HepG2 (cell line): Measurements from ENCODE around the gene PGAP3. TPM values are rescaled to one million over a fixed set of nuclear protein-coding genes. Genes with fewer than 3 reads are reported as not detected.

Source experiments
- ATF1 ChIP-seq: IDR thresholded peaks from 2 replicates; pipeline ENCODE4 v1.6.1; 2016; ENCODE audit warnings: mild to moderate bottlenecking, control low read depth
- CEBPG ChIP-seq: IDR thresholded peaks from 2 replicates; pipeline ENCODE4 v1.6.1; 2016
- FOXK2 ChIP-seq: fragments of 450-650 bp; IDR thresholded peaks from 2 replicates; pipeline ENCODE4 v1.6.1; 2016
- ISL2 ChIP-seq: sonication (generic); formaldehyde crosslinking; IDR thresholded peaks from 2 replicates; pipeline ENCODE4 v1.5.0; 2020; ENCODE audit warnings: missing genetic modification reagents
- MAZ ChIP-seq, 2 experiments: sonication (generic) in 1 of 2; formaldehyde crosslinking in 1 of 2; IDR thresholded peaks; 2 replicates each; pipeline versions ENCODE4 v1.5.0 to v1.6.1; 2012 to 2020; ENCODE audit warnings: low read depth in 2 of 2, mild to moderate bottlenecking in 2 of 2, borderline replicate concordance in 1 of 2, improper control_type of control experiment in 1 of 2, low read length in 1 of 2, missing genetic modification reagents in 1 of 2, moderate library complexity in 1 of 2
- NKX3-1 ChIP-seq: sonication (generic); formaldehyde crosslinking; IDR thresholded peaks from 2 replicates; pipeline ENCODE4 v1.5.0; 2020; ENCODE audit warnings: missing genetic modification reagents
- RFX1 ChIP-seq: fragments of 450-650 bp; IDR thresholded peaks from 2 replicates; pipeline ENCODE4 v1.6.1; 2017
- TOPORS ChIP-seq: sonication (generic); formaldehyde crosslinking; IDR thresholded peaks from 2 replicates; pipeline ENCODE4 v1.8.0; 2023; ENCODE audit warnings: mild to moderate bottlenecking, missing genetic modification reagents
- XRCC5 ChIP-seq: fragments of 200-400 bp; formaldehyde crosslinking; optimal IDR thresholded peaks from 2 replicates; pipeline ENCODE3; 2017; ENCODE audit warnings: mild to moderate bottlenecking, low read length
- ZFP62 ChIP-seq: sonication (generic); formaldehyde crosslinking; IDR thresholded peaks from 2 replicates; pipeline ENCODE4 v1.4.0; 2020; ENCODE audit warnings: missing genetic modification reagents
- ZHX1 ChIP-seq: sonication (generic); formaldehyde crosslinking; IDR thresholded peaks from 2 replicates; pipeline ENCODE4 v1.8.1; 2022; ENCODE audit warnings: low read depth, mild to moderate bottlenecking, missing genetic modification reagents
- ZNF24 ChIP-seq: fragments of 450-650 bp; IDR thresholded peaks from 2 replicates; pipeline ENCODE4 v1.6.1; 2017; ENCODE audit warnings: antibody characterized with exemption, mild to moderate bottlenecking
- ZNF430 ChIP-seq: sonication (generic); formaldehyde crosslinking; IDR thresholded peaks from 2 replicates; pipeline ENCODE4 v1.9.0; 2021; ENCODE audit warnings: mild to moderate bottlenecking, missing genetic modification reagents
- ZNF564 ChIP-seq: sonication (generic); formaldehyde crosslinking; IDR thresholded peaks from 2 replicates; pipeline ENCODE4 v1.8.1; 2023; ENCODE audit warnings: mild to moderate bottlenecking, missing genetic modification reagents
- ZNF737 ChIP-seq: sonication (generic); formaldehyde crosslinking; IDR thresholded peaks from 2 replicates; pipeline ENCODE4 v1.5.0; 2020; ENCODE audit warnings: missing genetic modification reagents, mild to moderate bottlenecking, borderline replicate concordance
- polyA plus RNA-seq, 8 experiments: library from polyadenylated mRNA; depleted of rRNA in 3 of 8; stranded (reverse) in 7 of 8; unstranded in 1 of 8; fragments of >200 nt; fragmentation: Illumina TruSeq in 4 of 8; extraction: Trizol in 4 of 8; gene quantifications; 2 replicates each; pipeline versions ENCODE4 v1.2.1 to v1.2.3, GENCODE V29; 2011 to 2016; ENCODE audit warnings: low read depth in 4 of 8, missing spikeins in 1 of 8, mixed read lengths in 1 of 8; ENCODE audit not compliant: insufficient read depth in 1 of 8
- total RNA-seq, 5 experiments: library from RNA; depleted of rRNA; stranded (reverse); fragments of >200 nt; fragmentation: Illumina TruSeq; extraction: Trizol; gene quantifications; 2 replicates each; pipeline ENCODE4 v1.2.3, GENCODE V29; 2016; ENCODE audit warnings: low read depth in 1 of 5
- TF ChIP-seq, protein P1 (sequence below): IDR thresholded peaks from 2 replicates; pipeline ENCODE4 v1.6.1; 2016; ENCODE audit warnings: low read depth, control low read depth
- TF ChIP-seq, protein P2 (sequence below): sonication (generic); formaldehyde crosslinking; IDR thresholded peaks from 2 replicates; pipeline ENCODE4 v1.5.0; 2020; ENCODE audit warnings: missing genetic modification reagents
- TF ChIP-seq, protein P3 (sequence below): sonication (generic); formaldehyde crosslinking; IDR thresholded peaks from 2 replicates; pipeline ENCODE4 v1.8.1; 2023; ENCODE audit warnings: mild to moderate bottlenecking, inconsistent platforms, moderate library complexity, missing genetic modification reagents, borderline replicate concordance
- TF ChIP-seq, protein P4 (sequence below): sonication (generic); formaldehyde crosslinking; IDR thresholded peaks from 2 replicates; pipeline ENCODE4 v1.4.0; 2020; ENCODE audit warnings: mild to moderate bottlenecking, low read depth, missing genetic modification reagents
- TF ChIP-seq, protein P5 (sequence below): sonication (generic); formaldehyde crosslinking; IDR thresholded peaks from 2 replicates; pipeline ENCODE4 v1.8.0; 2022; ENCODE audit warnings: missing genetic modification reagents, mild to moderate bottlenecking, moderate library complexity, borderline replicate concordance

Gene PGAP3
- total and polyA plus RNA-seq, 2 of the 13 experiments (the other 11 are each of a cell fraction or from before 2014, with no cell fraction given), result 11.9 to 14.6 TPM

GRCh38 chr17:39653662-39654331, 34.1 kb downstream of the PGAP3 start (continued):
- TF ChIP-seq, protein P1, sequence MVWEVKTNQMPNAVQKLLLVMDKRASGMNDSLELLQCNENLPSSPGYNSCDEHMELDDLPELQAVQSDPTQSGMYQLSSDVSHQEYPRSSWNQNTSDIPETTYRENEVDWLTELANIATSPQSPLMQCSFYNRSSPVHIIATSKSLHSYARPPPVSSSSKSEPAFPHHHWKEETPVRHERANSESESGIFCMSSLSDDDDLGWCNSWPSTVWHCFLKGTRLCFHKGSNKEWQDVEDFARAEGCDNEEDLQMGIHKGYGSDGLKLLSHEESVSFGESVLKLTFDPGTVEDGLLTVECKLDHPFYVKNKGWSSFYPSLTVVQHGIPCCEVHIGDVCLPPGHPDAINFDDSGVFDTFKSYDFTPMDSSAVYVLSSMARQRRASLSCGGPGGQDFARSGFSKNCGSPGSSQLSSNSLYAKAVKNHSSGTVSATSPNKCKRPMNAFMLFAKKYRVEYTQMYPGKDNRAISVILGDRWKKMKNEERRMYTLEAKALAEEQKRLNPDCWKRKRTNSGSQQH (CRISPR knock-in tag), result no peak
- TF ChIP-seq, protein P2, sequence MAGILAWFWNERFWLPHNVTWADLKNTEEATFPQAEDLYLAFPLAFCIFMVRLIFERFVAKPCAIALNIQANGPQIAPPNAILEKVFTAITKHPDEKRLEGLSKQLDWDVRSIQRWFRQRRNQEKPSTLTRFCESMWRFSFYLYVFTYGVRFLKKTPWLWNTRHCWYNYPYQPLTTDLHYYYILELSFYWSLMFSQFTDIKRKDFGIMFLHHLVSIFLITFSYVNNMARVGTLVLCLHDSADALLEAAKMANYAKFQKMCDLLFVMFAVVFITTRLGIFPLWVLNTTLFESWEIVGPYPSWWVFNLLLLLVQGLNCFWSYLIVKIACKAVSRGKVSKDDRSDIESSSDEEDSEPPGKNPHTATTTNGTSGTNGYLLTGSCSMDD (CRISPR knock-in tag), result no peak
- TF ChIP-seq MAZ (IDR thresholded peaks at IDR 0.05; ENCODE audit: borderline replicate concordance, low read depth, low read length), result no peak; the same call in 1 of the 2 replicates
- peak; percentile 68 for TF ChIP-seq MAZ (CRISPR knock-in tag; IDR thresholded peaks at IDR 0.05; ENCODE audit: low read depth)
- TF ChIP-seq XRCC5, result peak; percentile 97
- TF ChIP-seq ZNF430 (CRISPR knock-in tag), result no peak
- TF ChIP-seq, protein P3, sequence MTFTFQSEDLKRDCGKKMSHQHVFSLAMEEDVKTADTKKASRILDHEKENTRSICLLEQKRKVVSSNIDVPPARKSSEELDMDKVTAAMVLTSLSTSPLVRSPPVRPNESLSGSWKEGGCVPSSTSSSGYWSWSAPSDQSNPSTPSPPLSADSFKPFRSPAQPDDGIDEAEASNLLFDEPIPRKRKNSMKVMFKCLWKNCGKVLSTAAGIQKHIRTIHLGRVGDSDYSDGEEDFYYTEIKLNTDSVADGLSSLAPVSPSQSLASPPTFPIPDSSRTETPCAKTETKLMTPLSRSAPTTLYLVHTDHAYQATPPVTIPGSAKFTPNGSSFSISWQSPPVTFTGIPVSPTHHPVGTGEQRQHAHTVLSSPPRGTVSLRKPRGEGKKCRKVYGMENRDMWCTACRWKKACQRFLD (CRISPR knock-in tag), result no peak
- TF ChIP-seq ZNF24, result peak; percentile 93
- TF ChIP-seq ZFP62 (CRISPR knock-in tag), result no peak
- TF ChIP-seq TOPORS (CRISPR knock-in tag), result no peak
- no peak for TF ChIP-seq FOXK2
- no peak for TF ChIP-seq ZNF737 (CRISPR knock-in tag)
- TF ChIP-seq RFX1, result no peak
- no peak for TF ChIP-seq ATF1 (CRISPR knock-in tag)
- TF ChIP-seq ZNF564, result no peak
- no peak for TF ChIP-seq ISL2
- TF ChIP-seq, protein P4, sequence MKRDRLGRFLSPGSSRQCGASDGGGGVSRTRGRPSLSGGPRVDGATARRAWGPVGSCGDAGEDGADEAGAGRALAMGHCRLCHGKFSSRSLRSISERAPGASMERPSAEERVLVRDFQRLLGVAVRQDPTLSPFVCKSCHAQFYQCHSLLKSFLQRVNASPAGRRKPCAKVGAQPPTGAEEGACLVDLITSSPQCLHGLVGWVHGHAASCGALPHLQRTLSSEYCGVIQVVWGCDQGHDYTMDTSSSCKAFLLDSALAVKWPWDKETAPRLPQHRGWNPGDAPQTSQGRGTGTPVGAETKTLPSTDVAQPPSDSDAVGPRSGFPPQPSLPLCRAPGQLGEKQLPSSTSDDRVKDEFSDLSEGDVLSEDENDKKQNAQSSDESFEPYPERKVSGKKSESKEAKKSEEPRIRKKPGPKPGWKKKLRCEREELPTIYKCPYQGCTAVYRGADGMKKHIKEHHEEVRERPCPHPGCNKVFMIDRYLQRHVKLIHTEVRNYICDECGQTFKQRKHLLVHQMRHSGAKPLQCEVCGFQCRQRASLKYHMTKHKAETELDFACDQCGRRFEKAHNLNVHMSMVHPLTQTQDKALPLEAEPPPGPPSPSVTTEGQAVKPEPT (CRISPR knock-in tag), result no peak
- no peak for TF ChIP-seq NKX3-1 (CRISPR knock-in tag)
- no peak for TF ChIP-seq ZHX1 (CRISPR knock-in tag)
- TF ChIP-seq CEBPG (CRISPR knock-in tag), result peak; percentile 62
- TF ChIP-seq, protein P5, sequence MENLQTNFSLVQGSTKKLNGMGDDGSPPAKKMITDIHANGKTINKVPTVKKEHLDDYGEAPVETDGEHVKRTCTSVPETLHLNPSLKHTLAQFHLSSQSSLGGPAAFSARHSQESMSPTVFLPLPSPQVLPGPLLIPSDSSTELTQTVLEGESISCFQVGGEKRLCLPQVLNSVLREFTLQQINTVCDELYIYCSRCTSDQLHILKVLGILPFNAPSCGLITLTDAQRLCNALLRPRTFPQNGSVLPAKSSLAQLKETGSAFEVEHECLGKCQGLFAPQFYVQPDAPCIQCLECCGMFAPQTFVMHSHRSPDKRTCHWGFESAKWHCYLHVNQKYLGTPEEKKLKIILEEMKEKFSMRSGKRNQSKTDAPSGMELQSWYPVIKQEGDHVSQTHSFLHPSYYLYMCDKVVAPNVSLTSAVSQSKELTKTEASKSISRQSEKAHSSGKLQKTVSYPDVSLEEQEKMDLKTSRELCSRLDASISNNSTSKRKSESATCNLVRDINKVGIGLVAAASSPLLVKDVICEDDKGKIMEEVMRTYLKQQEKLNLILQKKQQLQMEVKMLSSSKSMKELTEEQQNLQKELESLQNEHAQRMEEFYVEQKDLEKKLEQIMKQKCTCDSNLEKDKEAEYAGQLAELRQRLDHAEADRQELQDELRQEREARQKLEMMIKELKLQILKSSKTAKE (CRISPR knock-in tag), result no peak
